Endothelial cell of umbilical vein (primary cell): ENCODE measurements around the gene PRXL2B.
A peak's percentile ranks its signal among the peaks of the same experiment; 100 is the strongest.

Experiments
- EZH2 ChIP-seq: IDR thresholded peaks from 2 replicates; pipeline ENCODE4 v1.6.1; 2012; ENCODE audit warnings: borderline replicate concordance, low read depth, mild to moderate bottlenecking, moderate library complexity, low read length, inconsistent platforms; ENCODE audit not compliant: severe bottlenecking
- GATA2 ChIP-seq: IDR thresholded peaks from 2 replicates; pipeline ENCODE4 v1.7.0; 2011; ENCODE audit warnings: low read depth, mild to moderate bottlenecking, moderate library complexity, mixed read lengths, low read length; ENCODE audit not compliant: insufficient read length, insufficient read depth
- JUN ChIP-seq: IDR thresholded peaks from 2 replicates; pipeline ENCODE4 v1.6.1; 2011; ENCODE audit warnings: borderline replicate concordance, low read depth; ENCODE audit not compliant: insufficient read length, insufficient read depth
- MAX ChIP-seq: IDR thresholded peaks from 2 replicates; pipeline ENCODE4 v1.6.1; 2011; ENCODE audit not compliant: insufficient read depth, insufficient read length
- MYC ChIP-seq: IDR thresholded peaks from one replicate; pipeline ENCODE4 v1.6.1; 2011; ENCODE audit warnings: mild to moderate bottlenecking, low read depth, low read length
- POLR2A ChIP-seq: IDR thresholded peaks from 2 replicates; pipeline ENCODE4 v1.6.1; 2012; ENCODE audit warnings: low read depth, mild to moderate bottlenecking, control low read depth, low read length
- POLR2AphosphoS5 ChIP-seq: IDR thresholded peaks from 2 replicates; pipeline ENCODE4 v1.6.1; 2012; ENCODE audit warnings: low read depth, mild to moderate bottlenecking, control low read depth, low read length, moderate library complexity; ENCODE audit not compliant: insufficient read depth
- TF ChIP-seq, protein P1 (sequence below), 2 donors: IDR thresholded peaks; 1 replicate in 1 of 2; 2 replicates in 1 of 2; pipeline ENCODE4 v1.5.1; 2011; ENCODE audit warnings: low read length in 2 of 2, mild to moderate bottlenecking in 2 of 2, moderate library complexity in 2 of 2, control low read depth in 1 of 2, inconsistent platforms in 1 of 2, low read depth in 1 of 2; ENCODE audit not compliant: insufficient read depth in 1 of 2; ENCODE audit errors: extremely low read depth in 1 of 2

- TF ChIP-seq, protein P1, sequence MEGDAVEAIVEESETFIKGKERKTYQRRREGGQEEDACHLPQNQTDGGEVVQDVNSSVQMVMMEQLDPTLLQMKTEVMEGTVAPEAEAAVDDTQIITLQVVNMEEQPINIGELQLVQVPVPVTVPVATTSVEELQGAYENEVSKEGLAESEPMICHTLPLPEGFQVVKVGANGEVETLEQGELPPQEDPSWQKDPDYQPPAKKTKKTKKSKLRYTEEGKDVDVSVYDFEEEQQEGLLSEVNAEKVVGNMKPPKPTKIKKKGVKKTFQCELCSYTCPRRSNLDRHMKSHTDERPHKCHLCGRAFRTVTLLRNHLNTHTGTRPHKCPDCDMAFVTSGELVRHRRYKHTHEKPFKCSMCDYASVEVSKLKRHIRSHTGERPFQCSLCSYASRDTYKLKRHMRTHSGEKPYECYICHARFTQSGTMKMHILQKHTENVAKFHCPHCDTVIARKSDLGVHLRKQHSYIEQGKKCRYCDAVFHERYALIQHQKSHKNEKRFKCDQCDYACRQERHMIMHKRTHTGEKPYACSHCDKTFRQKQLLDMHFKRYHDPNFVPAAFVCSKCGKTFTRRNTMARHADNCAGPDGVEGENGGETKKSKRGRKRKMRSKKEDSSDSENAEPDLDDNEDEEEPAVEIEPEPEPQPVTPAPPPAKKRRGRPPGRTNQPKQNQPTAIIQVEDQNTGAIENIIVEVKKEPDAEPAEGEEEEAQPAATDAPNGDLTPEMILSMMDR (IDR thresholded peaks at IDR 0.05; ENCODE audit: extremely low read depth in 1 of 2, insufficient read depth in 1 of 2, low read depth in 1 of 2, low read length in 2 of 2): no peak
- TF ChIP-seq POLR2AphosphoS5: no peak
- TF ChIP-seq EZH2: no peak
- TF ChIP-seq POLR2A: no peak
- TF ChIP-seq MAX: peak; percentile 93
- TF ChIP-seq JUN: no peak
- TF ChIP-seq GATA2: no peak
- no peak for TF ChIP-seq MYC
These were observed 30.8 kb upstream of the PRXL2B start for GRCh38 chr1:2555634-2556276.
